Mesendoderm (in vitro differentiated cells): ENCODE results near the gene MLKL.
"Not testable (repeated sequence)": the region's sequence is repeated elsewhere in the genome, so short reads cannot be mapped to it uniquely, and the experiment has no call there.

ENCODE experiments used
- DNase-seq: peaks from one replicate; pipeline ENCODE4 v3.0.0; 2013
- H2AK5ac ChIP-seq: 2 replicates; pipeline ENCODE4 v1.6.1; 2013; ENCODE audit warnings: low read length, inconsistent platforms
- H2BK120ac ChIP-seq: 2 replicates; pipeline ENCODE4 v1.6.1; 2013; ENCODE audit warnings: low read depth, mild to moderate bottlenecking, low read length, moderate library complexity, mixed read lengths
- H2BK15ac ChIP-seq: replicated peaks from 2 replicates; pipeline ENCODE4 v1.6.1; 2013; ENCODE audit warnings: low read depth, mild to moderate bottlenecking, moderate library complexity
- H2BK5ac ChIP-seq: 2 replicates; pipeline ENCODE4 v1.6.1; 2013; ENCODE audit warnings: low read length, inconsistent platforms
- H3K18ac ChIP-seq: 2 replicates; pipeline ENCODE4 v1.6.1; 2013; ENCODE audit warnings: mild to moderate bottlenecking, low read length, mixed read lengths
- H3K23ac ChIP-seq: one replicate; pipeline ENCODE4 v1.6.1; 2013; ENCODE audit warnings: low read length
- H3K27ac ChIP-seq: 2 replicates; pipeline ENCODE4 v1.5.1; 2013; ENCODE audit warnings: low read depth, mild to moderate bottlenecking, inconsistent platforms, low read length, moderate library complexity
- H3K27me3 ChIP-seq: 2 replicates; pipeline ENCODE4 v1.6.1; 2013; ENCODE audit warnings: low read length, control low read depth, mild to moderate bottlenecking, inconsistent platforms; ENCODE audit not compliant: insufficient read depth, poor library complexity
- H3K36me3 ChIP-seq: 2 replicates; pipeline ENCODE4 v1.6.1; 2013; ENCODE audit warnings: low read length, inconsistent platforms; ENCODE audit not compliant: control insufficient read depth, insufficient read depth
- H3K4ac ChIP-seq: one replicate; pipeline ENCODE4 v1.6.1; 2013; ENCODE audit warnings: low read depth, mild to moderate bottlenecking, low read length, moderate library complexity
- H3K4me1 ChIP-seq: 2 replicates; pipeline ENCODE4 v1.6.1; 2013; ENCODE audit warnings: low read depth, low read length, inconsistent platforms; ENCODE audit not compliant: control insufficient read depth
- H3K4me2 ChIP-seq: 2 replicates; pipeline ENCODE4 v1.6.1; 2013; ENCODE audit warnings: low read length
- H3K4me3 ChIP-seq: 2 replicates; pipeline ENCODE4 v1.5.1; 2013; ENCODE audit warnings: mild to moderate bottlenecking, low read length
- H3K56ac ChIP-seq: one replicate; pipeline ENCODE4 v1.6.1; 2013; ENCODE audit warnings: low read length
- H3K79me1 ChIP-seq: 2 replicates; pipeline ENCODE4 v1.6.1; 2013; ENCODE audit warnings: low read length, inconsistent platforms
- H3K79me2 ChIP-seq: 2 replicates; pipeline ENCODE4 v1.6.1; 2013; ENCODE audit warnings: mild to moderate bottlenecking, low read length; ENCODE audit not compliant: control insufficient read depth, insufficient read depth
- H3K9ac ChIP-seq: 2 replicates; pipeline ENCODE4 v1.6.1; 2013; ENCODE audit warnings: low read length, inconsistent platforms
- H4K5ac ChIP-seq: one replicate; pipeline ENCODE4 v1.6.1; 2013; ENCODE audit warnings: low read length
- H4K8ac ChIP-seq: one replicate; pipeline ENCODE4 v1.6.1; 2013; ENCODE audit warnings: low read depth, mild to moderate bottlenecking, control low read depth, low read length, moderate library complexity
- WGBS: extraction: QIAGEN DNeasy Blood & Tissue Kit; methylation state at CpG from one replicate; pipeline ENCODE4 v1.1.7; 2013; ENCODE audit warnings: low lambda C conversion rate, missing lambda C conversion rate; ENCODE audit not compliant: insufficient coverage; ENCODE audit errors: extremely low coverage; 5-methylcytosine and 5-hydroxymethylcytosine counted together

Gene MLKL

GRCh38 chr16:74660383-74660782 is 40.3 kb downstream of the MLKL start:
- H3K36me3 ChIP-seq, result peaks cover 19% of the 10 kb centered on the region

DNA sequence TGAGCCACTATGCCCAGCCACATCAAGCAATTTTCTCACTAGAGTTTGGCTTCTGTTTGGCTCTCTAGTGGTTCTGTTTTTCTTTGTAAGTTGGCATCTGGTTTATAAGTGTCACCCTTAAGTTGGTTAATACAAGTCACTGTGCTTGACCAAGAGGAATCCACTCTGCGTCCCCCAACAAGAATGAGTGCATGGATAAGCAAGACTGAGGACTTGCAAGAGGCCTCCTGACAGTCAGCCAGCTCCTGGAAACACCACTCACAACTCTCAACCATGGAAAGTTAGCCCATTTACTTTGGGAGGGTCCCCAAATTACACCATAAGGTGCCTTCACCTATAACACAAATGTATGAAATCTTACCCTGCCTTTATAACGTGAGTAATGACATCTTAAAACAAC is 41.6 kb downstream of the MLKL start:
- Histone ChIP-seq H3K27me3 (no peaks in the 10 kb centered on the region), H4K5ac (no peak overlapping the region), H3K4me2 (no peak overlapping the region), H3K23ac (no peak overlapping the region), H3K4me3 (no peak overlapping the region), H3K9ac (no peak overlapping the region), H3K4me1 (no peaks in the 10 kb centered on the region), H2BK15ac (no peak overlapping the region), H3K36me3 (peaks cover 15% of the 10 kb centered on the region), H3K79me1 (peaks cover 18% of the 10 kb centered on the region), H3K27ac (no peak overlapping the region), H2BK120ac (no peak overlapping the region), H3K18ac (no peak overlapping the region), H4K8ac (no peak overlapping the region), H3K56ac (no peak overlapping the region), H3K4ac (no peak overlapping the region), H2AK5ac (no peak overlapping the region), H3K79me2 (peaks cover 71% of the 10 kb centered on the region), H2BK5ac (no peak overlapping the region)
- no peak for DNase-seq
- no CpG with 5 or more reads among the region's 2 CpGs for WGBS

More at GRCh38 chr16:74660383-74660782, 40.3 kb downstream of the MLKL start:
- H3K27me3 ChIP-seq, result no peaks in the 10 kb centered on the region
- H2AK5ac ChIP-seq, result no peak overlapping the region
- no peak overlapping the region for H2BK5ac ChIP-seq
- no peak overlapping the region for H3K18ac ChIP-seq
- no peak overlapping the region for H2BK120ac ChIP-seq
- no peak overlapping the region for H3K9ac ChIP-seq
- no peak overlapping the region for H3K4ac ChIP-seq
- DNase-seq, result no peak
- H3K27ac ChIP-seq, result no peak overlapping the region
- H3K23ac ChIP-seq, result no peak overlapping the region
- H4K8ac ChIP-seq, result no peak overlapping the region
- peaks cover 73% of the 10 kb centered on the region for H3K79me2 ChIP-seq
- H3K56ac ChIP-seq, result no peak overlapping the region
- no peak overlapping the region for H4K5ac ChIP-seq
- no peak overlapping the region for H3K4me3 ChIP-seq
- H2BK15ac ChIP-seq, result no peak overlapping the region
- H3K4me2 ChIP-seq, result no peak overlapping the region
- no peaks in the 10 kb centered on the region for H3K4me1 ChIP-seq
- WGBS, result no CpG with 5 or more reads among the region's 4 CpGs
- peaks cover 23% of the 10 kb centered on the region for H3K79me1 ChIP-seq

- peaks cover 11% of the 10 kb centered on the region for H3K36me3 ChIP-seq
- H3K79me2 ChIP-seq, result peaks cover 66% of the 10 kb centered on the region
- no peak overlapping the region for H3K9ac ChIP-seq
- H2BK5ac ChIP-seq, result no peak overlapping the region
- H3K27ac ChIP-seq, result no peak overlapping the region
- H2BK15ac ChIP-seq, result no peak overlapping the region
- H3K23ac ChIP-seq, result no peak overlapping the region
- H3K4me3 ChIP-seq, result no peak overlapping the region
- no peaks in the 10 kb centered on the region for H3K27me3 ChIP-seq
- H3K4me1 ChIP-seq, result no peaks in the 10 kb centered on the region
- no peak overlapping the region for H3K56ac ChIP-seq
- no CpG with 5 or more reads among the region's 5 CpGs for WGBS
- H2AK5ac ChIP-seq, result no peak overlapping the region
- no peak overlapping the region for H4K5ac ChIP-seq
- no peak overlapping the region for H3K4me2 ChIP-seq
- no peak for DNase-seq
- no peak overlapping the region for H4K8ac ChIP-seq
- H3K18ac ChIP-seq, result no peak overlapping the region
- no peak overlapping the region for H2BK120ac ChIP-seq
- H3K4ac ChIP-seq, result no peak overlapping the region
- peaks cover 14% of the 10 kb centered on the region for H3K79me1 ChIP-seq
Measured at GRCh38 chr16:74657870-74658642, 42.6 kb downstream of the MLKL start.

DNA sequence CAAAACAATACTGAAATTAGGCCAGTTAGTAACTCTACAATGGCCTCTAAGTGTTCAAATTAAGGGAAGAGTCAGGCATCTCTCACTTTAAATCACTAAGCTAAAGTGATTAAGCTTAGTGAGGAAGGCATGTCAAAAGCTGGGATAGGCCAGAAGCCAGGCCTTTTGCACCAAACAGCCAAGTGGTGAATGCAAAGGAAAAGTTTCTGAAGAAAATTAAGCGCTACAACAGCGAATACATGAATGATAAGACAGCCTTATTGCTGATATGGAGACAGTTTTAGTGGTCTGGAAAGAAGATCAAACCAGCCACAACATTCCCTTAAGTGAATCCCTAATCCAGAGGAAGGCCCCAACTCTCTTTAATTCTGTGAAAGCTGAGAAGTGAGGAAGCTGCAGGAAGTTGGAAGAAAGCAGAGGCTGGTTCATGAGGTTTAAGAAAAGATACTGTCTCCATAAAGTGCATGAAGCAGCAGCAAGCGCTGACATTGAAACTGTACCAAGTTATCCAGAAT is 46.1 kb downstream of the MLKL start:
- DNase-seq, result peak; percentile 63
- peaks cover 4% of the 10 kb centered on the region for H3K36me3 ChIP-seq

GRCh38 chr16:74652883-74653282 is 47.8 kb downstream of the MLKL start:
- not testable (repeated sequence) for H3K27me3 ChIP-seq, H3K4me1 ChIP-seq, H3K4me3 ChIP-seq, H3K4ac ChIP-seq, H2BK5ac ChIP-seq, H4K8ac ChIP-seq, H2AK5ac ChIP-seq, H3K27ac ChIP-seq, H3K23ac ChIP-seq, H3K18ac ChIP-seq, DNase-seq, H3K36me3 ChIP-seq, H3K79me1 ChIP-seq, H3K56ac ChIP-seq, H3K9ac ChIP-seq, H3K4me2 ChIP-seq, H2BK120ac ChIP-seq, H4K5ac ChIP-seq, H2BK15ac ChIP-seq
- WGBS, result no CpG with 5 or more reads among the region's 2 CpGs
- H3K79me2 ChIP-seq, result peaks cover 37% of the 10 kb centered on the region

More for the DNA sequence above, 46.1 kb downstream of the MLKL start:
- no peak overlapping the region for H3K56ac ChIP-seq
- no peak overlapping the region for H2BK5ac ChIP-seq
- H3K27me3 ChIP-seq, result no peaks in the 10 kb centered on the region
- H2BK120ac ChIP-seq, result no peak overlapping the region
- H3K27ac ChIP-seq, result no peak overlapping the region
- H3K18ac ChIP-seq, result no peak overlapping the region
- no peak overlapping the region for H2AK5ac ChIP-seq
- peaks cover 53% of the 10 kb centered on the region for H3K79me2 ChIP-seq
- no peak overlapping the region for H3K4me3 ChIP-seq
- no peak overlapping the region for H3K23ac ChIP-seq
- peak overlapping the region; percentile 31 for H3K9ac ChIP-seq
- WGBS, result no CpG with 5 or more reads among the region's 3 CpGs
- no peak overlapping the region for H3K4me2 ChIP-seq
- H3K4ac ChIP-seq, result no peak overlapping the region
- no peak overlapping the region for H2BK15ac ChIP-seq
- no peak overlapping the region for H4K8ac ChIP-seq
- peaks cover 13% of the 10 kb centered on the region for H3K79me1 ChIP-seq
- H3K4me1 ChIP-seq, result no peaks in the 10 kb centered on the region
- H4K5ac ChIP-seq, result no peak overlapping the region
